Fibroblast of skin of scalp (primary cell): Measurements from ENCODE around the gene GRID2.

ENCODE experiments used
- DNase-seq: peaks from one replicate; pipeline ENCODE4 v3.0.0-alpha.2; 2013

GRID2 gene

DNA sequence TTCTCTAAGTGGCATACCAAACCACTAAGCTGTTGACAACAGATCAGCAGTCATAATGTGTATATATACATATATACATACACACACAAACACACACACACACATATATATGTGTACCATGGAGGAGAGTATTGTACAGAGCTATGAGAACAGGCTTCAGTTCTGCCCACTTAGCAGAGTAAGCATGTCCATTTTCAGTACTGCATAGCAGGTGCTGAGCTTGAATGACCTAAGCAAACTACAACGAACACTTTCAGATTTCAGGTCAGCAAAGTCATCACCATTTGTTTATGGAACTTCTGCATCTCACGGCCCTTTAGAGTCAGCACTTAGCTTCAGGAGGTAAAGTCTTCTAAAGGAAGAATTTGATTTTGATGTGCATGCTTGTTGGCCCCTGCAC is 789.0 kb downstream of the GRID2 start:
- DNase-seq = no peak

DNA sequence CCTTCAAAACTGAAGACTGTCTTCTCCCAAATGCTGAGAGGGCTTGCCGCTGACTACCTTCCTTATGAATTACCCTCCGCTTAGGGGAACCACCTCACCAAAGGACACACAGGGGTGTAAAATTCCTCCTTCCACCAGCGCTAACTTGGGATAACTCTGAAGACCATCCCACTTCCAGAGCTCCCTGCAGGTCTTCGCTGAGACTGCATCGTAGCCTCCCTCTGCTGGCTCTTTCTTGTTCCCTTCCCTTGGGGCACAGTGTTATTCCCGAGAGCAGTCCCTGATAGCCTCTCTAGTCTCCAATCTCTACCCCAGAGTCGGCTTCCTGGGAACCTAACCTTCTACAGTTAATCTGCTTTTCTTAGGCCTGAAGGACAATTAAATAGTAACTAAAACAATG is 799.3 kb downstream of the GRID2 start:
- DNase-seq = no peak

DNA sequence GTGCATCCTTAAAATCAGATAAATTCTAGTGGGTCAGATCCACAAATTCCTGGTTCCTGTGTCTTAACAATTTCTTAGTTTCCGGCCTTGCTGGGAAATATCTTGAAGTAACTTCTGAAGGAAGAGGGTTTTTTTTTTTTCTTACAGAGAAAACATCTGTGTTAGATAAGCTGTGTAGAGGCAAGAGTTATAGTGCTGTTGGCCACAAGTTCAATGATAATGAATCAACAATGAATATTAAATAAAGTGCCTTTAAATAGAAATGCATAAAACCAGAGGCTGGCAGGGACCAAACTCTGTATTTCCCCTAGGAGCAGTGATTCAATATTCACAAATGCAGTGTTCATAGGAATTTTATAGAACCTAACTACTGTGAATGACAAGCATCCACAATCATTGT is 812.9 kb downstream of the GRID2 start:
- DNase-seq = no peak

DNA sequence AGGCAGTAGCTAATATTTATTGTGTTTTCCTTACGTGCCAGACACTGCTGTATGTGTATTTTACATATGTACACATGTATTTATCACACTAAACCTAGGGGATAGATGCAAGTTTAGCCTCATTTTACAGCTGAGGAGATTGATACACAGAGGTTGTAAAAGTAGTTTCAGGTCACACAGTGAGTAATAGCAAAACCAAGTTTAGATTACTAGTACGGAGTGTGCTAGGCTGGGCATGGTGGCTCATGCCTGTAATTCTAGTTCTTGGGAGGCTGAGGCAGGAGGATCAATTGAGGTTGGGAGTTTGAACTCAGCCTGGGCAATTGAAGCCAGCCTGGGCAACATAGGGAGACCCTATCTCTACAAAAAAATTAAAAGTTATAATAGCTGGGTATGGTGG is 823.7 kb downstream of the GRID2 start:
- no peak for DNase-seq

DNA sequence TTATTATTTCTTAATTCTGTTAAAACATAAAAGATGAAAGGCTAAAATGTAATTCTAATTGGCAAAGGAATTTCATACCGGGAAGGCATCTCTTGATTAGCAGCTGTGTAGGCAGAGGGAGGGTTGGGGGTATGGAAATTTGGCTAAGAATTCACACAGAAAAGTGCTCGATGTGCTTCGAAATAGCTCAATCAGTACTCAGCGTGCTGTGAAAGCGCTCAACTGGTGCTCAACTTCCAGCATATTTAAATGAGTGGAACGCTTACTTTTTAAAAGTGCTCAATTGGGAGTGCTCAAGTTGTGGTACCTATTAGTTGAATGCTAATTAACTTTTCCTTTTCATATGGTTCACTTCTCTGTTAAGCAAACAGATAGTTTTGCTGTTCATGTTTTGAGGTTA is 828.9 kb downstream of the GRID2 start:
- DNase-seq = no peak

DNA sequence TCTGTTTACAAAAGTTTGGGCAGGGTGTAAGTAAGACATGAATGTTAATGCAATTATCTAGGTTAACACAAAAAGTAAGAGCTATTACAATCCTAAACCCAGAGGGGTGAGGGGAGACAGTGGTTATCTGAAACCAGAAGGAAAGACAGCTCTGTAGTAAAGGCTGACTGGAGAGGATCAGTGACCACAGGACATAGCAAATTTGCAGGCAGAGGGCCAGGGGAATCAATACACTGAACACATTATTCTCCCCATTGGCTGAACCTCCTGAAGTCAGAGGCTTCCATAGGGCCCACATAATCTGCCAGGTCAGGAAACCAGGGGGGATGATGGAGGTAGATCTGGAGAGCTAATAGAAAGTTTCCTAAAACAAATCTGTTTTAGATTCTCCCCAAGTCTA is 835.4 kb downstream of the GRID2 start:
- no peak for DNase-seq

DNA sequence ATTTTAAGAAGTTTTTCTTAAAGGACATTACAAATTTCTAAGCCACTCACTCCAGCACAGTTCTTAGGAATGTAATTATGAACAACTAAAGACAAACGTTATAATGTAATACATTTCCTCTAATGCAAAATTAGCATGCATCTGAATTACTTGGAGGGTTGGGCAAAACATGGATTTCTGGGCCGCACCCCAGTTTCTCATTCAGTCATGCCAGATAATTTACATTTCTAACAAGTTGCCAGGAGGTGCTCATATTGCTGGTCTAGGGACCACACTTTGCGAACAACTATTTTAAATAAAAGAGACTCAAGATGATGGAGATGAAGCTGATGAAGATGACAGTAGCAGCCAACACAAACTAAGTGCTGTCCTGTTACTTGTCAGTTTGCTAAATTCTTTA is 840.1 kb downstream of the GRID2 start:
- DNase-seq = no peak

DNA sequence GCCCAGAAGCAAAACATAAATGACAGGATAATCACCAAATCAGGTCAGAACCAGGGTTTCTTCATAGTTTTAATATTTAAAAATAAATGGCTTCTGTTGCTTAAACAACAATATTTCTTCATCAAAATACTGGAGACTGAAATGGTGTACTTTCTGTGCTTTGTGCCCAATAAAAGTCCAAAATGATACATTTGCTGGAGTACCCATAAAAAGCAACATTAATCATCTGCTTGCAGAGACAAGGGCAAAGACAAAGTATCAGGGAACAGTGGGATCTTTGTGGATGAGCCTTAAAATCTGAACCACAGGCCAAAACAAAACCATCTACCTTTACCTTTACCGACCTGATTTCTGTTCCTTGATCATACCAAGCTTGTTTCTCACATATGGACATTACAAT is 840.9 kb downstream of the GRID2 start:
- DNase-seq = no peak

DNA sequence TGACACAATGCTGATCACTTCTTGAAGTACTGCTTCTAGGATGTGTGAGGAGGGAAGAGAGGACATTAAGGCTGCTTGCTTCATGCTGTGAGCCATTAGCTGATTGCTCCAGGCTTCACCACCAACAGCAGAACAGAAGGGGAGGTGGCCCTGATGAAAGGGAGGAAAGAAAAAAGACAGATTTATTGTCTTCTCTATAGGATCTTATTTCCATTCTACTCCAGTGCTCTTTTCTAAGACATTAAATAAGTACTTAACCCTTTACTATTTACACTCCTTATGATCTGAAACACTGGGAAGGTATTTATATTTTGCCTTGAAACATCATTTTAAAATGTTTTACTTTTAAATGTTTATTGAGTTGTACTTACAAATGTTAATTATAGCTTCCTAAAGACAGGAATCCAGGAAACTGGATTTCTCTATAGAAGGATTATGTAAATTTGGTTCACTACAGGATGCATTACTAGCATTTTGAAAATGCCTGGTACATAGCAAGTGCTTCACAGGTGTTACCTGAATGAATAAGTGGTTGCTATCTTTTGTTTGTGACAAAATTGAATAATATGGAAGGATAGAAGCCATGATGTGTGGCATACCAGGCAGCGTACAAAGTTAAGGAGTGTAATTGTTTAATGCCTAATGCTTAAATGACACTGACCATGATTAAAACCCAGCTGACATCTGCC is 843.9 kb downstream of the GRID2 start:
- DNase-seq = no peak

DNA sequence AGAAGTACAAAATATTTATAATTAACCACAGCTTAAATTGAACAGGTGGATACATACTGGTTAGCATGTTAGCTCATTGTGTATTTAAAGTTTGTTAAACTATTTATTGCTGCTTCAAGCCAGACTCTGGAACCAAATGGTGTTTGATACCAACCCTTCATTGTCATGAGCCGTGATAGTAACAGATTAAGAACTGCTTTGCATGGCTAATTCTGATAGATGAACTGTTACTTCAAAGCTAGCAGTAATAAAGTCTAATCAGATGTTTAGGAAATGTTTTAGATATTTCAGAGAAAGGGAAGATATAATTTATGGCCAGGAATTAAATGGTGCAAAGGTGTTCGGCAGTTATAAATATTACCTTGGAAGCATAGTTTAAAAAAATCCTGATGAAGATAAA is 848.7 kb downstream of the GRID2 start:
- no peak for DNase-seq

DNA sequence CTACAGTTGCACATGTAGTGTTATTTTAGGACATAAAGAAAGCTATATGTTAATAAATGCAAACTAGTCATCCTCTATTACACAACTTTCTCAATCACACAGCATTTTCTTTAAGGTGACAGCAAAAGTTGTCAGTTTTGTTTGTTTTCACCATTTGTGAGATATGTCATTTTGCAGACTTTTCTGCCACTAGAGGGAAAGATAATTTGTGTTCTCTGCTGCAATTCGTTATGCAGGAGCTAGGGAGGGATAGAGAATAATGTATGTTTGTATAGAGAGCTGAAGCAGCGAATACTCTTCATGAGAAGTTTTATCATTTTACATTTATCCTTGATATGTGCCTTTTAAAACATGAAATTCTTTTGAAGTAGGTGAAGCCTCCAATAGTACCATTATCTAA is 854.2 kb downstream of the GRID2 start:
- no peak for DNase-seq

DNA sequence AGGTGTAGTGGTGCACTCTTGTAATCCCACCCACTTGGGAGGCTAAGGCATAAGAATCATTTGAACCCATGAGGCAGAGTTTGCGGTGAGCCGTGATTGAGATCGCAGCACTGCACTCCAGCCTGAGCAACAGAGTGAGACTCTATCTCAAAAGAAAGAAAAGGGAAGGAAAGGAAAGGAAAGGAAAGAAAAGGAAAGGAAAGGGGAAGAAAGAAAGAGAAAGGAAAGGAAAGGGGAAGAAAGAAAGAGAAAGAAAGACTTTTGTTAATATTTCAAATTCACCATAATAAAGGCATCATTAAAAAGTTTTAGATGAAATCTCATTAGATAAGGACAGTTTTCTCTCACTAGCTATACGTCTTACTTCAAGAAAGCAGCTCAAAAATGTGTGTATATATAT is 864.3 kb downstream of the GRID2 start:
- DNase-seq = no peak

DNA sequence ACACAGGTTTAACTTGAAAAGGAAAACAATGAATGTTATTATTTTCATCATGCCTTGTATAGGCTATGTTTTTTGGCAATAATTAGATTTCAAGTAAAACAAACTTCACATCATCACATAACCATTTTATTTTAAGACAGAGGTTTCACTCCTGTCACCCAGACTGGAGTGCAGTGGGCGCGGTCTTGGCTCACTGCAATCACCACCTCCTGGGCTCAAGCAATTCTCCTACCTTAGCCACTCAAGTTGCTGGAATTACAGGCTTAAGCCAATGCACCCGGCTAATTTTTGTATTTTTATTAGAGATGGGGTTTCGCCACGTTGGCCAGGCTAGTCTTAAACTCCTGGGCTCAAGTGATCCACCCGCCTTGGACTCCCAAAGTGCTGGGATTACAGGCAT is 866.2 kb downstream of the GRID2 start:
- DNase-seq = no peak

DNA sequence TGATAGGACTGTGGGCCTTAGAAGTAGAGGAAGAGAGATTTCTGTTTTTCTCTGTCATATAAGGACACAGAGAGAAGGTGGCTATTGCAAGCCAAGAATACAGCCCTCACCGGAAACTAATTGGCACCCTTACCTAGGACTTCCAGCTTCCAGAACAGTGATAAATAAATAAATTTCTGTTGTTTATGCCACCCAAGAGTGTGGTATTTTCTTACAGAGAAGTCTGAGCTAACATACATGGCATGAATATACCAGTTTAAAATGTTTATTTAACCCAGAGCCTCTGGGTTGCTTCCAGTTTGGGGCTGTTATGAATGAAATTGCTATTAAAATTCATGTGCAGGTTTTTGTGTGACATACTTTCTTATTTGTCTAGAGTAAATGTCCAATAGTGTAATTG is 870.8 kb downstream of the GRID2 start:
- no peak for DNase-seq

DNA sequence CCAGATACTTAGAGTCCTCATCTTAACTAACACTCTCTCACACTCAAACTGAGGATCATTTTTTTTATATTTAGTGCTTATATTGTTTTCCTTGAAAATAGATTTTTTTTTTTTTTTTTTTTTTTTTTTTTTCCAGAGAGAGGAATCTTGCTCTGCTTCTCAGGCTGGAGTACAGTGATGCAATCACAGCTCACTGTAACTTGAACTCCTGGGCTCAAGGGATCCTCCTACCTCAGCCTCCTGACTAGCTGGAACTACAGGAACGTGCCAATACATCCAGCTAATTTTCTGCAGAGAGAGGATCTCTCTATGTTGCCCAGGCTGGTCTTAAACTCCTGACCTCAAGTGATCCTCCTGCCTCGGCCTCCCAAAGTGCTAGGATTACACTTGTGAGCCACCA is 874.5 kb downstream of the GRID2 start:
- DNase-seq = no peak

DNA sequence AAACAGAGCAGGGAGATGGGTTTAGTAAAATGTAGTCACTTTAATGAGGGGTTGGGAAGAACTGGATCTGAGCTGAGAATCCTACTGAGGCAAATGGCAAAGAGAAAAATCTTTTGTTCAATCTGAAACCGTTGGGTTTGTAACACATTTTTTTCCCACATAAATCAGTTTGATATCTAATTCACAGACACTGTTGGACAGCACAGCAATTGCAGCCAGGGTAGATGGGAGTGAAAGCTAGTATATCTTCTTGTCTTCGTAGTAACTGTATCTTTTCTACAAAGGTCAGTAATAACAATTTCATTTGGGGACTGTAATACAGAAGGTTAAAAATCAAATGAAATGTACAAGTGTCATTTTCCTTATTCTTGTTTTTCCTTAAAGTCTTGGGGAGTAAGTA is 875.3 kb downstream of the GRID2 start:
- no peak for DNase-seq

DNA sequence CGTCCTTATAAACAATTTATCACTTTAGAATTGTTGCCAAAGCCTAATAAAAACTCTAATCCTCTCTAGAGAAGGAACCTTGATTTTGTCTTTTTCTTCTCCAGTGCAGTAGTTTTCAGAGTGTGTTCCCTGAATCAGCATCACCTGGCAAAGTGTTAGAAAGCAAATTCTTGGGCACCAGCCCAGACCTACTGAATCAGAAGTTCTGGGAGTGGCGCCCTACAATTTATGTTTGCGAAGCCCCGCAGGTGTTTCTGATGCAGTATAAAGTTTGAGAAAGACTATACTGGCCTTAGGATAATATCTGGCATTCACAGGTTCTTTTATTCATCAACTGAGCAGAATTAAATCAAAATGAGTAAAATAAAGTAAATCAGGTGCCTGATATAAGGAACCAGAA is 879.0 kb downstream of the GRID2 start:
- DNase-seq = no peak

DNA sequence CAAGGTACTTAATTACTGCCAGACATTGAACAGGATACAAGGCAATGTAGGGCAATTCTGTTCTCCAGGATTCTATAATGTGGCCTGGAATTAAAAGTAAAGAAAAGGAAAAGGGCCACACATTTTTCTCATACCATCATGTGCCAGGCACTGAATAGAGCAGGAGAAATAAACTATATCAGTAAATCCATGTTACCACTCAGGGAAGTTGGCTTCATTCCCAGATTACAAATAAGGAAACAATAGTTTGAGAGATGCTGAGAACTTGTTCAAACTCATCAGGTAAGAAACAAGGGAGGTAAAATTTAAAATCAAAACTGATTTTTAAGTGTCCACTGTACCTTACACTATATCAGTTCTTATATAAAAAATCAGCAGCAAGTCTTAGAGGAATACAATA is 879.8 kb downstream of the GRID2 start:
- DNase-seq = no peak

DNA sequence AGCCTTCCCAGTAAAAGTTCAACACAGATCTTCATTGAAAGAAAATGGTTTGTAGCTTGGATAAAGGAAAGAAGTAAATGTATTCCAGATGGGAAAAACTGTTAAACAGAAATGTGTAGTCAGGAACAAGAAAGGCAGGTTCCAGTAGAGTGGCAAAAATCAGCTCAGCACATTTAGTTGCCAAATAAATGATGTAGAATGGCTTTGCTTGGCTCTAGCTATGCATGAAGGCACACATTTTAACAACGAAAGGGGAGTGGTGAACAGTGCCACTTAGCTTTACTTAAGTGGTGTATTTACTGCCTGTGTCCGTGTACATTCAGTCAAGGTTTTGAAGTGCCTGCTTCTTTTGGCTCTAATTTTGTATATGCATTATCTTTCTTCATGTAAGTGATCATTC is 880.3 kb downstream of the GRID2 start:
- no peak for DNase-seq

DNA sequence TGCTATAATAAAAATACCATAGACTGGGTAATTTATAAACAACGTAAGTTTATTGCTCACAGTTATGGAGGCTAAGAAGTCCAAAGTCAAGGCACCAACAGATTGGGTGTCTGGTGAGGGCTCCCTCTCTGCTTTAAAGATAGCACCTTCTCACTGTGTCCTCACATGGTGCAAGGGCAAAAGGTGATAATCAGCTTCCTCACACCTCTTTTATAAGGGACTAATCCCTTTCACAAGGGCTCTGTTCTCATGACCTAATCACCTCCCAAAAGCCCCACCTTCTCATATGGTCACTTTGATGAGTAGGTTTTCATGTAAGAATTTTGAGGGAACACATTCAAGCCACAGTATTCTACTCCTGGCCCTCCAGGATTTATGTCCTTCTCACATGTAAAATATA is 883.1 kb downstream of the GRID2 start:
- no peak for DNase-seq

DNA sequence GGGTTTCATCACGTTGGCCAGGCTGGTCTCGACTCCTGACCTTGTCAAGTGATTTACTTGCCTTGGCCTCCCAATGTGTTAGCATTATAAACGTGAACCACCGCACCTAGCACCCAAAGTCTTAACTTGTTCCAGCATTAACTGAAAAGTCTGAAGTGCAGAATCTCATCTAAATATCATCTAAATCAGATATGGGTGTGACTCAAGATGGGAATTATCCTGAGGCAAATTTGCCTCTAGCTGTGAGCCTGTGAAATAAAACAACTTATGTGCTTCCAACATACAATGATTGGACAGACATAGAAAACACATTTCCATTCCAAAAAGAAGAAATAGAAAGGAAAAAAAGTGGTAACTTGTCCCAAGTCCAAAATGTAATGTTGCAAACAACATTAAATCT is 883.7 kb downstream of the GRID2 start:
- no peak for DNase-seq

DNA sequence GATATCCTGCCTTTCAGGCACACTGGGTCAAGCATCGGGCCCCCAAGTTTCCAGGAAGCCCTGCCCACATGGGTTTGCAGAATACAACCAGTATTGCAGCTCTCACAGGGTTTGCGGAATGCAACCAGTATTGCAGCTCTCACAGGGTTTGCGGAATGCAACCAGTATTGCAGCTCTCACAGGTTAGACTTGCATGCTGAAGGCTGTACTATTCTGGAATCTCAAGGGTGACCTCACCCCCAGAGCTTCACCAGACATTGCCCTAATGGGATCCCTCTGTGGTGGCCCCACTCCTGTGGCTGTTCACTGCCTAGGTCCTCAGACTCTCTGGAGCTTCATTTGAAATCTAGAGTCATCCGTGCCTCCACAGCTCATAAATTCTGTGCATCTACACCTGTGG is 884.1 kb downstream of the GRID2 start:
- no peak for DNase-seq

DNA sequence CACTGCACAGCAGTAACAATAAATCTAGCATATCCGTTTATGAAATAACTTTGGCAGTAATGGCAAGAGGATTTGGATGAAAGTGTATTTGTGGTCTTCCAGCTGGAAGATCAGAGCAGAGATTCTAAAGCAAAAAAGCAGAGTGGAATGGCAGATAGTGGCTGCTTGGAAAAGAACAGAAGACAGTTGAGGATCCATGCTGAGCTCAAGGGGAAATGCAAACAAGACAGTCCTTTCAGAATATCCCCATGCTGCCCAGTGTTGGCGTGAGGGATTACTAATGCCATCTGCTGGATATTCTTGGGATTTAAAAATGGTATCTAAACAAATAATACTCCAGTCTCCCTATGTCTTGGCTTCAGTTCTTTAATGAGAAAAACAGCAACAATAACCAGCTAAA is 895.7 kb downstream of the GRID2 start:
- peak; percentile 57 for DNase-seq

DNA sequence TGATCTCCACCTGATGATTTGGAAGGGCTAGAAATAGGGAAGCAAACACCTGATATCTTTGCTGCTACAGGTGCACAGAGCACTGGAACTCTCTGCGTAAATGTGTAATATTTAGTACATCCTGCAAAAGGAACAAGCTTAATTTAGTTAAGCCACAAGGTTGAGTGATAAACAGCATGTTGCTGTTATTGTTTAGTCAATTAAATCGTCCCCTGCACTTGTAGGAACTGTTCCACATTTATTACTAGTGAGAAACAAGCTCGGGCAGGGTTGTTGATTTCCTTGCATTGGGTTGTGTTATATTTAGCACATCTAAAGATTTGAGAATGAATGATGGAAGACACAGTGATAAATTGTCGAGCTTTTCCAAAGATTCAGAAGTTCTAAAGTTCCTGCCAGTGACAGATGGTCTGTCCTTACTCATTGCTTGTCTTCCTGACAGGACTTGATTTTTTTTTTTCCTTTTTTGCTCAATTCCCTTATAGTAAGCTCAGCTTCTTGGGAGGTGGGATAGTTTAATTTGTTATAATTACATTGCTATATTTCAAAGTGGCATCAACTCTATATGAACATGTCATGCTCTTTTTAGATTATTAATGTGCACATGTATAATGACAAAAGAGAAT is 897.8 kb downstream of the GRID2 start:
- DNase-seq = no peak

DNA sequence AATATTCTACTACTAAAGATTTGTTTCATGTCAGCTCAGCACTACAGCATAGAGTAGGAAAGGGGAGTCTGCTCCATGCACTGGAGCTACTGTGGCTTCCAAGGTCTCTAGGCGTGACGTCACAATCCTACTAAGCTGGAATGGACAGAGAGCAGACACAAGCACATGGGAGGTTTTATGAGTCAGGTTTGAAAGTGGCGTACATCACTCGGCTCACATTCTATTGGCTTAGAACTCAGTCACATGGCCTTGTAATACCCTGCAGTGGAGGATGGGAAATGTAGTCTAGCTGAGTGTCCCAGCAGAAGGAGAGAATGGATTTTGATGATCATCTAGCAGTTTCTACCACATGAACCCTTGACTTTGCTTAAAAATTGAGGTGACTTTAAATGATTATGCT is 899.9 kb downstream of the GRID2 start:
- DNase-seq = peak; percentile 1
